Measurements from ENCODE around the gene AQP10. TPM values are rescaled to one million over a fixed set of nuclear protein-coding genes. Genes with fewer than 3 reads are reported as not detected.

The AQP10 gene, protein sequence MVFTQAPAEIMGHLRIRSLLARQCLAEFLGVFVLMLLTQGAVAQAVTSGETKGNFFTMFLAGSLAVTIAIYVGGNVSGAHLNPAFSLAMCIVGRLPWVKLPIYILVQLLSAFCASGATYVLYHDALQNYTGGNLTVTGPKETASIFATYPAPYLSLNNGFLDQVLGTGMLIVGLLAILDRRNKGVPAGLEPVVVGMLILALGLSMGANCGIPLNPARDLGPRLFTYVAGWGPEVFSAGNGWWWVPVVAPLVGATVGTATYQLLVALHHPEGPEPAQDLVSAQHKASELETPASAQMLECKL
- total RNA-seq (2011; cell fraction: chromatin; rRNA removed; ENCODE audit: low replicate concordance) = 12.4 and 39.7 TPM in 2 replicates
- total RNA-seq (2011; cell fraction: nucleolus; rRNA removed) = 21.6 and 25.0 TPM in 2 replicates
- 21.3 and 24.8 TPM in 2 replicates for total RNA-seq (2011; cell fraction: nucleoplasm; rRNA removed)
- 1.9 and 2.1 TPM in 2 replicates for total RNA-seq (2014; rRNA removed)
- 1.7 and 1.9 TPM in 2 replicates for total RNA-seq (2014; rRNA removed; fragmentation: Illumina TruSeq; extraction: Trizol)
- 1.3 and 1.5 TPM in 2 replicates for total RNA-seq (2015; rRNA removed; fragmentation: Illumina TruSeq; extraction: Trizol)
- total RNA-seq (2021) = 3.7 and 4.9 TPM in 2 replicates
- 9.7 and 20.6 TPM in 2 replicates for polyA plus RNA-seq (2011; rRNA removed)
- polyA plus RNA-seq (2011; cell fraction: cytosol; rRNA removed) = 16.4 and 28.3 TPM in 2 replicates
- 46.5 and 76.2 TPM in 2 replicates for polyA plus RNA-seq (2011; cell fraction: nucleus; rRNA removed)
- polyA plus RNA-seq (2012) = 6.3 and 8.5 TPM in 2 replicates
- 5.6 and 7.4 TPM in 2 replicates for polyA plus RNA-seq (2014; fragmentation: Illumina TruSeq; extraction: Trizol)
- under 1 TPM; 0.37 to 0.56 TPM for polyA plus RNA-seq (2014; fragmentation: Nextera tagmentation; extraction: Ambion mirVana)
- 4.5 and 5.0 TPM in 2 replicates for polyA plus RNA-seq (2014; rRNA removed)
- polyA minus RNA-seq (2011; rRNA and poly(A)+ RNA removed) = 4.2 and 5.3 TPM in 2 replicates
- polyA minus RNA-seq (2011; cell fraction: cytosol; rRNA and poly(A)+ RNA removed) = 2.0 and 5.8 TPM in 2 replicates
- 6.1 and 21.7 TPM in 2 replicates for polyA minus RNA-seq (2011; cell fraction: nucleus; rRNA and poly(A)+ RNA removed)
- Bru-seq, nascent RNA = percentile 58 among the genes with signal in this experiment
- BruChase-seq, experiment 1, labeled RNA remaining after a 2-hour chase = percentile 36 among the genes with signal in this experiment
- percentile 44 among the genes with signal in this experiment for BruChase-seq, experiment 2, labeled RNA remaining after a 6-hour chase
- long read RNA-seq, experiment 1, partial matches to known transcripts = 0 of 13 reads
- long read RNA-seq, experiment 1, other reads (novel, unspliced or antisense) = 11 of 13 reads
- long read RNA-seq, experiment 2, partial matches to known transcripts = 2 of 3 reads
- long read RNA-seq, experiment 2, other reads (novel, unspliced or antisense) = 1 of 3 reads
- long read RNA-seq, experiment 3, partial matches to known transcripts = 0 of 3 reads
- long read RNA-seq, experiment 3, other reads (novel, unspliced or antisense) = 0 of 3 reads

DNA sequence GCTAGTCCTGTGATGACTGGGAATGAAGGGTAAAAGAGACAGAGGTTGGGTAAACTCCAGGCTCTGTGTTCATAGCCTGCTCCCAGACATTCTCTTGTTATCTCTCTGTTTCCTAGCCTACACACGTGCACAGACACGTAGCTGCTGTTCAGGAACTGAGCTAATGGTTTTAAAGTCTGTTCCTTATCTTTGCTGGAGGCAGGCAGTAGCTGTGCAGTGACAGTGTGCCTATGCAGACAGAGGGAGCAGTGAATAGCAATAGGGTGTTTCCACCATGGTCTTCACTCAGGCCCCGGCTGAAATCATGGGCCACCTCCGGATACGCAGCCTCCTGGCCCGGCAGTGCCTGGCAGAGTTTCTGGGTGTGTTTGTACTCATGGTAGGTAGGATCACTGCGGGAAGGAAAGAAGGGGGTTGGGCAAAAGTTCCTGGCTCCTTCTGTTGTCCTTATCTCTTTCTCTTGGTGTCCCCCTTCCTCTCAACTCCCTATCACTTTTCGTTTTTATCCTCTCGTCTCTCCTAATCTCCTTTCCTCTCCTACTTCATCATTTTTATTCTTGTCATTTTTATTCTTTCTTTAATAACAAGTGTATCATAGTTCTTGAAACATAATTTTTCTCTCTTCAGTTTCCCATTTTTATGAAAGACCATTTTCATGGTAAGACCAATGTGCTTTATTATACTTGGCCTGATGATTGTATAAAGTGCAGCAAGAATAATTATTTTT is at the start of gene AQP10:
AQP10 (plus strand) TSS at position 212 of the 727 bp plus-strand sequence; CDS start at position 275, 63 bp downstream.
- H3K36me3 ChIP-seq (ENCODE audit: control insufficient read depth, insufficient read depth, low read length) = no peaks in the 10 kb centered on the region
- peaks cover 21% of the 10 kb centered on the region for H3K79me2 ChIP-seq (ENCODE audit: control insufficient read depth, insufficient read depth, low read length)
- peaks cover 27 to 40% of the 10 kb centered on the region in 2 experiments; a peak in 4 of 5 replicates for H3K4me1 ChIP-seq (replicated peaks in 1 of 2; ENCODE audit: control insufficient read depth in 2 of 2, insufficient read depth in 2 of 2, low read length in 2 of 2)
- peak within 1 kb of the TSS; percentile 31 for H3K4me3 ChIP-seq
- H3K9me3 ChIP-seq (replicated peaks; ENCODE audit: control insufficient read depth, insufficient read depth, low read depth, low read length) = peaks cover 3% of the 10 kb centered on the region; the same call in 1 of the 2 replicates
- H3K27me3 ChIP-seq (ENCODE audit: control insufficient read depth in 2 of 2, insufficient read depth in 2 of 2, low read length in 2 of 2) = no peaks in the 10 kb centered on the region
- peak within 1 kb of the TSS; percentile 78 for H3K4me2 ChIP-seq (ENCODE audit: insufficient read depth, low read length)
- no peaks in the 10 kb centered on the region for H3K9me1 ChIP-seq (ENCODE audit: control insufficient read depth, insufficient read depth, low read length)
- in situ Hi-C loops (cut with MboI) = no loop called here
- intact Hi-C loops (cut with micrococcal nuclease) = loop anchor here (2.0 kb wide), 1 partner anchor 30 kb away; no protein-coding TSS in a partner anchor
- WGBS (ENCODE audit: insufficient coverage, low coverage, missing lambda C conversion rate) = 0% methylated on average over 6 of the region's 9 CpGs
- H3K27ac ChIP-seq (ENCODE audit: extremely low read depth, low read depth, low read length) = peak within 1 kb of the TSS; percentile 85
- no peaks in the 10 kb centered on the region for H4K20me1 ChIP-seq (replicated peaks; ENCODE audit: control insufficient read depth, insufficient read depth, low read length)
- FAIRE-seq (peak; percentile 99), DNase-seq (ENCODE audit: extremely low read depth in 1 of 4, low spot score in 3 of 4) (peak; percentile 58 to 93 (median 73)), ATAC-seq (peak; percentile 91)
- ChIA-PET POLR2A (interaction anchor here (0.5 to 1.6 kb wide), 5 partner anchors 13 to 544 kb away, joined by 3 to 8 read pairs (median 4); no protein-coding TSS in a partner anchor), CTCF (ENCODE audit: low intra/inter-chr PET ratio) (no interaction called here)
- BruUV-seq (replicated peaks) = TSS peak; percentile 58
- peak within 1 kb of the TSS; percentile 77 to 80; a peak in 3 of 4 replicates for H3K9ac ChIP-seq (ENCODE audit: insufficient read depth in 1 of 2, low read depth in 2 of 2, low read length in 2 of 2)
- H2AFZ ChIP-seq (ENCODE audit: low read depth, low read length) = peak within 1 kb of the TSS; percentile 88
- TF ChIP-seq, protein P1, sequence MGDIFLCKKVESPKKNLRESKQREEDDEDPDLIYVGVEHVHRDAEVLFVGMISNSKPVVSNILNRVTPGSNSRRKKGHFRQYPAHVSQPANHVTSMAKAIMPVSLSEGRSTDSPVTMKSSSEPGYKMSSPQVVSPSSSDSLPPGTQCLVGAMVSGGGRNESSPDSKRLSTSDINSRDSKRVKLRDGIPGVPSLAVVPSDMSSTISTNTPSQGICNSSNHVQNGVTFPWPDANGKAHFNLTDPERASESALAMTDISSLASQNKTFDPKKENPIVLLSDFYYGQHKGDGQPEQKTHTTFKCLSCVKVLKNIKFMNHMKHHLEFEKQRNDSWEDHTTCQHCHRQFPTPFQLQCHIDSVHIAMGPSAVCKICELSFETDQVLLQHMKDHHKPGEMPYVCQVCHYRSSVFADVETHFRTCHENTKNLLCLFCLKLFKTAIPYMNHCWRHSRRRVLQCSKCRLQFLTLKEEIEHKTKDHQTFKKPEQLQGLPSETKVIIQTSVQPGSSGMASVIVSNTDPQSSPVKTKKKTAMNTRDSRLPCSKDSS (IDR thresholded peaks at IDR 0.05; ENCODE audit: low read depth, partially characterized antibody) = no peak
- TF ChIP-seq RBM15 (IDR thresholded peaks at IDR 0.05; ENCODE audit: insufficient read depth, low read length) = no peak
- TF ChIP-seq, protein P2, sequence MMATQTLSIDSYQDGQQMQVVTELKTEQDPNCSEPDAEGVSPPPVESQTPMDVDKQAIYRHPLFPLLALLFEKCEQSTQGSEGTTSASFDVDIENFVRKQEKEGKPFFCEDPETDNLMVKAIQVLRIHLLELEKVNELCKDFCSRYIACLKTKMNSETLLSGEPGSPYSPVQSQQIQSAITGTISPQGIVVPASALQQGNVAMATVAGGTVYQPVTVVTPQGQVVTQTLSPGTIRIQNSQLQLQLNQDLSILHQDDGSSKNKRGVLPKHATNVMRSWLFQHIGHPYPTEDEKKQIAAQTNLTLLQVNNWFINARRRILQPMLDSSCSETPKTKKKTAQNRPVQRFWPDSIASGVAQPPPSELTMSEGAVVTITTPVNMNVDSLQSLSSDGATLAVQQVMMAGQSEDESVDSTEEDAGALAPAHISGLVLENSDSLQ (IDR thresholded peaks at IDR 0.05) = peak; percentile 58
- TF ChIP-seq BHLHE40 (IDR thresholded peaks at IDR 0.05; ENCODE audit: low read length) = peak; percentile 99
- peak; percentile 77 for TF ChIP-seq RNF2 (IDR thresholded peaks at IDR 0.05)
- 0 out of 4 replicates have a peak, but pooled peaks of 1 of the 2 experiments have one; percentile 9 for TF ChIP-seq SRF (CRISPR knock-in tag; IDR thresholded peaks at IDR 0.05)
- TF ChIP-seq KLF16 (IDR thresholded peaks at IDR 0.05) = peak; percentile 61; the same call in 1 of the 2 replicates
- TF ChIP-seq PURB (CRISPR knock-in tag; IDR thresholded peaks at IDR 0.05; ENCODE audit: low read depth) = no peak
- TF ChIP-seq, protein P3, sequence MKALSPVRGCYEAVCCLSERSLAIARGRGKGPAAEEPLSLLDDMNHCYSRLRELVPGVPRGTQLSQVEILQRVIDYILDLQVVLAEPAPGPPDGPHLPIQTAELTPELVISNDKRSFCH (CRISPR knock-in tag; IDR thresholded peaks at IDR 0.05) = no peak
- TF ChIP-seq, protein P3 (tag; IDR thresholded peaks at IDR 0.05) = 0 out of 2 replicates have a peak, but pooled peaks have one; percentile 47
- TF ChIP-seq, protein P4, sequence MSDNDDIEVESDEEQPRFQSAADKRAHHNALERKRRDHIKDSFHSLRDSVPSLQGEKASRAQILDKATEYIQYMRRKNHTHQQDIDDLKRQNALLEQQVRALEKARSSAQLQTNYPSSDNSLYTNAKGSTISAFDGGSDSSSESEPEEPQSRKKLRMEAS (CRISPR knock-in tag; IDR thresholded peaks at IDR 0.05) = peak; percentile 87
